ENCODE measurements around the gene GADL1.

The GADL1 gene

DNA sequence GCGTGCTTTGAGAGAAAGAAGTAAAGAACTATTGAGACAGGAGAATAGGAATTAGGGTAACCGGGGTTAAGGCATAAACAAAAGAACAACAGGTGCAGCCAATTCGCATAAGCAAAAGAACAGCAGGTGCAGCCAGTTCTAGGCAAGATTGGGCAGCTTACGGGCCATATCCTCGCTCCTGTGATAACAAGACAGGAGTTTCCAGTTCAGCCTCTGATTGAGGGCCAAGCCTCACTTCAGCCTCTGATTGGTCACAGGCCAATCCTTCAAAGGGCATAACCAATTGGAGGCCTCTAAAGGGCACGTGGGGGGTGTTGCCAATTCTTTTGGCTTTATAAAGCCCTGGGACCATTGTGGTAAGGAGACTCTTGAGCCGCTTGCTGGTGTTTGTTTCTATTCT is 143.5 kb downstream of the GADL1 start:
- no peaks in the 10 kb centered on the region for H3K27me3 ChIP-seq (ENCODE audit: control insufficient read depth in 1 of 2, insufficient read depth in 1 of 2, low read length in 2 of 2)
- no peaks in the 10 kb centered on the region for H3K4me1 ChIP-seq (ENCODE audit: control insufficient read depth, insufficient read depth, low read depth, low read length)
- H3K9me3 ChIP-seq (ENCODE audit: control insufficient read depth, low read length): no peaks in the 10 kb centered on the region
- no peak overlapping the region for H3K14ac ChIP-seq (ENCODE audit: low read length in 2 of 2)
- no peak overlapping the region for H2BK15ac ChIP-seq (ENCODE audit: low read depth, poor library complexity, severe bottlenecking)
- H3K9ac ChIP-seq (ENCODE audit: low read length): no peak overlapping the region
- H3K36me3 ChIP-seq (ENCODE audit: control insufficient read depth in 1 of 2, insufficient read depth in 2 of 2, low read depth in 1 of 2, low read length in 2 of 2): no peaks in the 10 kb centered on the region
- no peak overlapping the region for H2AK5ac ChIP-seq (ENCODE audit: low read length, severe bottlenecking)
- H3K23ac ChIP-seq (ENCODE audit: low read length in 2 of 2): no peak overlapping the region
- H2BK120ac ChIP-seq (ENCODE audit: low read depth, low read length): no peak overlapping the region
- no peak for DNase-seq
- H3K79me1 ChIP-seq (replicated peaks; ENCODE audit: low read length, poor library complexity, severe bottlenecking): no peaks in the 10 kb centered on the region
- H2BK5ac ChIP-seq (ENCODE audit: low read depth, low read length, poor library complexity, severe bottlenecking): no peak overlapping the region
- H4K91ac ChIP-seq (ENCODE audit: low read length): no peak overlapping the region
- 89% methylated on average over 7 of the region's 7 CpGs for WGBS
- peak overlapping the region in 1 of 2 experiments; percentile 28 for H3K18ac ChIP-seq (ENCODE audit: low read depth in 1 of 2, low read length in 2 of 2)
- H3K27ac ChIP-seq (ENCODE audit: low read length, poor library complexity, severe bottlenecking): no peak overlapping the region
- no peak overlapping the region for H2BK12ac ChIP-seq (ENCODE audit: low read length in 2 of 2)
- no peak overlapping the region for H3K4me2 ChIP-seq (ENCODE audit: low read length, poor library complexity, severe bottlenecking)
- no peak overlapping the region for H2AFZ ChIP-seq (ENCODE audit: low read depth, low read length)
- H3K4me3 ChIP-seq (ENCODE audit: insufficient read depth in 1 of 2, low read depth in 1 of 2, low read length in 2 of 2): no peak overlapping the region
- H3K4ac ChIP-seq (ENCODE audit: low read depth in 1 of 2, low read length in 2 of 2): no peak overlapping the region
- H4K8ac ChIP-seq (ENCODE audit: low read length): no peak overlapping the region

DNA sequence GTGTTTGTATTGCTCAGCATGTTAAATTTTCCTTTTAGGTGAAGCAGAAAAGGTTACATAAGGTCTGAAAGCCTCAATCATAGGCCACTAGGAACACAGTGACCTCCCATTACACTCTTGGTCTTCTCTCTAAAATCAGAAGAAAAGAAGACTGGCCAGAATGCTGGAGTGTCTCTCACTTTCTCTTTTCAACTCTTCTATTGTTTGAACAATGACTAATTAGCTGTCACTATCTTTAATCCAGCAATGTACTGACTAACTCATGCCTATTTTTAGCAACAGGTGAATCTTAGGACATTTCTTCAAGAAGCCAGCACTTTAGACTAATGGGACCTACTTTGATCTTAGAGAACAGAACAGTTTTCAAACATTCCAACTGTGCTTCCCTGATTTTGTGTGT is 145.2 kb downstream of the GADL1 start:
- no peak overlapping the region for H3K4me3 ChIP-seq (ENCODE audit: insufficient read depth in 1 of 2, low read depth in 1 of 2, low read length in 2 of 2)
- no peak overlapping the region for H2BK12ac ChIP-seq (ENCODE audit: low read length in 2 of 2)
- no peak overlapping the region for H3K4me2 ChIP-seq (ENCODE audit: low read length, poor library complexity, severe bottlenecking)
- H3K18ac ChIP-seq (ENCODE audit: low read depth in 1 of 2, low read length in 2 of 2): no peak overlapping the region
- no peaks in the 10 kb centered on the region for H3K79me1 ChIP-seq (replicated peaks; ENCODE audit: low read length, poor library complexity, severe bottlenecking)
- no peak overlapping the region for H2AFZ ChIP-seq (ENCODE audit: low read depth, low read length)
- H3K27me3 ChIP-seq (ENCODE audit: control insufficient read depth in 1 of 2, insufficient read depth in 1 of 2, low read length in 2 of 2): no peaks in the 10 kb centered on the region
- no peak overlapping the region for H3K9ac ChIP-seq (ENCODE audit: low read length)
- H2BK5ac ChIP-seq (ENCODE audit: low read depth, low read length, poor library complexity, severe bottlenecking): no peak overlapping the region
- H2AK5ac ChIP-seq (ENCODE audit: low read length, severe bottlenecking): no peak overlapping the region
- H2BK15ac ChIP-seq (ENCODE audit: low read depth, poor library complexity, severe bottlenecking): no peak overlapping the region
- H3K4me1 ChIP-seq (ENCODE audit: control insufficient read depth, insufficient read depth, low read depth, low read length): no peaks in the 10 kb centered on the region
- H4K8ac ChIP-seq (ENCODE audit: low read length): no peak overlapping the region
- no peak overlapping the region for H3K14ac ChIP-seq (ENCODE audit: low read length in 2 of 2)
- H2BK120ac ChIP-seq (ENCODE audit: low read depth, low read length): no peak overlapping the region
- H3K23ac ChIP-seq (ENCODE audit: low read length in 2 of 2): no peak overlapping the region
- no peaks in the 10 kb centered on the region for H3K36me3 ChIP-seq (ENCODE audit: control insufficient read depth in 1 of 2, insufficient read depth in 2 of 2, low read depth in 1 of 2, low read length in 2 of 2)
- DNase-seq: no peak
- H3K27ac ChIP-seq (ENCODE audit: low read length, poor library complexity, severe bottlenecking): no peak overlapping the region
- no peak overlapping the region for H4K91ac ChIP-seq (ENCODE audit: low read length)
- H3K4ac ChIP-seq (ENCODE audit: low read depth in 1 of 2, low read length in 2 of 2): no peak overlapping the region
- H3K9me3 ChIP-seq (ENCODE audit: control insufficient read depth, low read length): no peaks in the 10 kb centered on the region

- Histone ChIP-seq H4K91ac (ENCODE audit: low read length) (no peak overlapping the region), H3K18ac (ENCODE audit: low read depth in 1 of 2, low read length in 2 of 2) (no peak overlapping the region), H3K4me3 (ENCODE audit: insufficient read depth in 1 of 2, low read depth in 1 of 2, low read length in 2 of 2) (no peak overlapping the region), H3K4me1 (ENCODE audit: control insufficient read depth, insufficient read depth, low read depth, low read length) (no peaks in the 10 kb centered on the region), H2AK5ac (ENCODE audit: low read length, severe bottlenecking) (no peak overlapping the region), H2BK12ac (ENCODE audit: low read length in 2 of 2) (peak overlapping the region in 1 of 2 experiments; percentile 39), H3K27me3 (ENCODE audit: control insufficient read depth in 1 of 2, insufficient read depth in 1 of 2, low read length in 2 of 2) (no peaks in the 10 kb centered on the region), H3K23ac (ENCODE audit: low read length in 2 of 2) (no peak overlapping the region), H2BK5ac (ENCODE audit: low read depth, low read length, poor library complexity, severe bottlenecking) (no peak overlapping the region), H3K9ac (ENCODE audit: low read length) (no peak overlapping the region), H3K36me3 (ENCODE audit: control insufficient read depth in 1 of 2, insufficient read depth in 2 of 2, low read depth in 1 of 2, low read length in 2 of 2) (no peaks in the 10 kb centered on the region), H4K8ac (ENCODE audit: low read length) (no peak overlapping the region), H2BK15ac (ENCODE audit: low read depth, poor library complexity, severe bottlenecking) (no peak overlapping the region), H2AFZ (ENCODE audit: low read depth, low read length) (no peak overlapping the region), H3K4ac (ENCODE audit: low read depth in 1 of 2, low read length in 2 of 2) (no peak overlapping the region), H2BK120ac (ENCODE audit: low read depth, low read length) (no peak overlapping the region), H3K79me1 (replicated peaks; ENCODE audit: low read length, poor library complexity, severe bottlenecking) (no peaks in the 10 kb centered on the region), H3K4me2 (ENCODE audit: low read length, poor library complexity, severe bottlenecking) (no peak overlapping the region), H3K9me3 (ENCODE audit: control insufficient read depth, low read length) (no peaks in the 10 kb centered on the region), H3K27ac (ENCODE audit: low read length, poor library complexity, severe bottlenecking) (no peak overlapping the region), H3K14ac (ENCODE audit: low read length in 2 of 2) (no peak overlapping the region)
- 0% methylated on average over 1 of the region's 4 CpGs for WGBS
- peak; percentile 74 for DNase-seq
Observed at GRCh38 chr3:30747771-30748281, 146.6 kb downstream of the GADL1 start.

GRCh38 chr3:30743641-30744317 is 150.7 kb downstream of the GADL1 start:
- Histone ChIP-seq H3K79me1 (replicated peaks; ENCODE audit: low read length, poor library complexity, severe bottlenecking) (no peaks in the 10 kb centered on the region), H3K27ac (ENCODE audit: low read length, poor library complexity, severe bottlenecking) (no peak overlapping the region), H3K18ac (ENCODE audit: low read depth in 1 of 2, low read length in 2 of 2) (peak overlapping the region in 1 of 2 experiments; percentile 76), H3K14ac (ENCODE audit: low read length in 2 of 2) (no peak overlapping the region), H2BK15ac (ENCODE audit: low read depth, poor library complexity, severe bottlenecking) (no peak overlapping the region), H3K4me1 (ENCODE audit: control insufficient read depth, insufficient read depth, low read depth, low read length) (no peaks in the 10 kb centered on the region), H2AFZ (ENCODE audit: low read depth, low read length) (no peak overlapping the region), H2BK5ac (ENCODE audit: low read depth, low read length, poor library complexity, severe bottlenecking) (no peak overlapping the region), H3K4ac (ENCODE audit: low read depth in 1 of 2, low read length in 2 of 2) (no peak overlapping the region), H3K4me3 (ENCODE audit: insufficient read depth in 1 of 2, low read depth in 1 of 2, low read length in 2 of 2) (no peak overlapping the region), H3K27me3 (ENCODE audit: control insufficient read depth in 1 of 2, insufficient read depth in 1 of 2, low read length in 2 of 2) (no peaks in the 10 kb centered on the region), H2BK12ac (ENCODE audit: low read length in 2 of 2) (no peak overlapping the region), H3K23ac (ENCODE audit: low read length in 2 of 2) (no peak overlapping the region), H4K8ac (ENCODE audit: low read length) (peak overlapping the region; percentile 61), H2BK120ac (ENCODE audit: low read depth, low read length) (no peak overlapping the region), H2AK5ac (ENCODE audit: low read length, severe bottlenecking) (no peak overlapping the region), H3K4me2 (ENCODE audit: low read length, poor library complexity, severe bottlenecking) (no peak overlapping the region), H3K9ac (ENCODE audit: low read length) (no peak overlapping the region), H4K91ac (ENCODE audit: low read length) (no peak overlapping the region), H3K9me3 (ENCODE audit: control insufficient read depth, low read length) (no peaks in the 10 kb centered on the region), H3K36me3 (ENCODE audit: control insufficient read depth in 1 of 2, insufficient read depth in 2 of 2, low read depth in 1 of 2, low read length in 2 of 2) (no peaks in the 10 kb centered on the region)
- DNase-seq: no peak

All from mesenchymal stem cell (in vitro differentiated cells and primary cell).